PC-3 (cell line): ENCODE measurements around the gene TKFC. TPM values are rescaled to one million over a fixed set of nuclear protein-coding genes. Genes with fewer than 3 reads are reported as not detected.

Source experiments
- ATAC-seq: fragments of 200-7000 bp; cut with Tn5 transposase; 2 replicates; pipeline ENCODE4 v1.9.1; 2020; ENCODE audit warnings: mild to moderate bottlenecking, moderate library complexity
- BruUV-seq: library from RNA; stranded (reverse); fragments of 400-500 nt; replicated peaks from 2 replicates; lab custom pipeline; 2021; lab: Mats Ljungman, UMichigan
- CTCF ChIA-PET: fragments of 300-600 bp; sonication (Branson Sonifier 250); formaldehyde crosslinking; loops from one replicate; lab custom pipeline; 2022; ENCODE audit warnings: antibody characterized with exemption; lab: Charles Lee
- POLR2A ChIA-PET: fragments of 300-600 bp; sonication (Branson Sonifier 250); formaldehyde crosslinking; loops from one replicate; lab custom pipeline; 2022; ENCODE audit warnings: antibody characterized with exemption; ENCODE audit not compliant: unreplicated experiment; lab: Charles Lee
- DNase-seq: peaks from one replicate; pipeline ENCODE4 v3.0.0-alpha.2; 2015
- H2AFZ ChIP-seq: fragments of 300-600 bp; sonication (generic); 2 replicates; pipeline ENCODE4 v1.6.0; 2016; ENCODE audit warnings: antibody characterized with exemption, low read length
- H3F3A ChIP-seq: fragments of 300-600 bp; sonication (generic); one replicate; pipeline ENCODE4 v1.6.0; 2017; ENCODE audit warnings: antibody characterized with exemption, low read length, control low read depth, mild to moderate bottlenecking; ENCODE audit not compliant: unreplicated experiment
- H3K27ac ChIP-seq: fragments of 300-600 bp; sonication (generic); 2 replicates; pipeline ENCODE4 v1.5.1; 2016; ENCODE audit warnings: mild to moderate bottlenecking, low read length
- H3K27me3 ChIP-seq: fragments of 300-600 bp; sonication (generic); 2 replicates; pipeline ENCODE4 v1.6.1; 2016; ENCODE audit warnings: low read length, mixed read lengths
- H3K36me3 ChIP-seq: fragments of 300-600 bp; sonication (generic); 2 replicates; pipeline ENCODE4 v1.6.1; 2016; ENCODE audit warnings: low read depth, mixed run types, low read length, mixed read lengths
- H3K4me1 ChIP-seq: fragments of 300-600 bp; sonication (generic); 2 replicates; pipeline ENCODE4 v1.5.1; 2016; ENCODE audit warnings: low read length; ENCODE audit not compliant: insufficient read depth
- H3K4me2 ChIP-seq: fragments of 300-600 bp; sonication (generic); 2 replicates; pipeline ENCODE4 v1.6.0; 2016; ENCODE audit warnings: low read length
- H3K4me3 ChIP-seq: fragments of 300-600 bp; sonication (generic); 2 replicates; pipeline ENCODE4 v1.5.1; 2016; ENCODE audit warnings: mild to moderate bottlenecking, low read length, mixed read lengths
- H3K79me2 ChIP-seq: fragments of 300-600 bp; sonication (generic); 2 replicates; pipeline ENCODE4 v1.6.1; 2017; ENCODE audit warnings: low read length, mixed read lengths
- H3K9ac ChIP-seq: fragments of 300-600 bp; sonication (generic); 2 replicates; pipeline ENCODE4 v1.6.0; 2016; ENCODE audit warnings: mild to moderate bottlenecking, low read length
- H3K9me2 ChIP-seq: fragments of 300-600 bp; sonication (generic); replicated peaks from 2 replicates; pipeline ENCODE4 v1.6.1; 2016; ENCODE audit warnings: mixed run types, low read length, mixed read lengths
- H3K9me3 ChIP-seq: fragments of 300-600 bp; sonication (generic); 2 replicates; pipeline ENCODE4 v1.6.1; 2016; ENCODE audit warnings: low read length, mixed read lengths
- H4K20me1 ChIP-seq: fragments of 300-600 bp; sonication (generic); 2 replicates; pipeline ENCODE4 v1.6.1; 2016; ENCODE audit warnings: low read length, mixed read lengths
- EZH2 ChIP-seq: fragments of 300-600 bp; sonication (generic); IDR thresholded peaks from one replicate; pipeline ENCODE4 v1.6.1; 2017; ENCODE audit warnings: antibody characterized with exemption, mild to moderate bottlenecking, low read length; ENCODE audit not compliant: unreplicated experiment
- EZH2phosphoT487 ChIP-seq: fragments of 300-600 bp; sonication (generic); IDR thresholded peaks from 2 replicates; pipeline ENCODE4 v1.6.1; 2018; ENCODE audit warnings: mild to moderate bottlenecking, antibody characterized with exemption, low read length, borderline replicate concordance
- intact Hi-C: fragments of 100-400 bp; cut with micrococcal nuclease; formaldehyde crosslinking; loops from 2 replicates; pipeline ENCODE4 v1.9.0; 2023
- total RNA-seq: library from RNA; depleted of rRNA; stranded (reverse); fragments of >200 nt; gene quantifications from 2 replicates; pipeline ENCODE4 v1.2.3, GENCODE V29; 2014
- TF ChIP-seq, protein P1 (sequence below): fragments of 300-600 bp; sonication (generic); conservative IDR thresholded peaks from 2 replicates; pipeline ENCODE4 v1.5.1; 2017; ENCODE audit warnings: antibody characterized with exemption, low read depth, mild to moderate bottlenecking, low read length

Gene TKFC
- total RNA-seq, 1 experiment from 2014 or later = 56.9 TPM

DNA sequence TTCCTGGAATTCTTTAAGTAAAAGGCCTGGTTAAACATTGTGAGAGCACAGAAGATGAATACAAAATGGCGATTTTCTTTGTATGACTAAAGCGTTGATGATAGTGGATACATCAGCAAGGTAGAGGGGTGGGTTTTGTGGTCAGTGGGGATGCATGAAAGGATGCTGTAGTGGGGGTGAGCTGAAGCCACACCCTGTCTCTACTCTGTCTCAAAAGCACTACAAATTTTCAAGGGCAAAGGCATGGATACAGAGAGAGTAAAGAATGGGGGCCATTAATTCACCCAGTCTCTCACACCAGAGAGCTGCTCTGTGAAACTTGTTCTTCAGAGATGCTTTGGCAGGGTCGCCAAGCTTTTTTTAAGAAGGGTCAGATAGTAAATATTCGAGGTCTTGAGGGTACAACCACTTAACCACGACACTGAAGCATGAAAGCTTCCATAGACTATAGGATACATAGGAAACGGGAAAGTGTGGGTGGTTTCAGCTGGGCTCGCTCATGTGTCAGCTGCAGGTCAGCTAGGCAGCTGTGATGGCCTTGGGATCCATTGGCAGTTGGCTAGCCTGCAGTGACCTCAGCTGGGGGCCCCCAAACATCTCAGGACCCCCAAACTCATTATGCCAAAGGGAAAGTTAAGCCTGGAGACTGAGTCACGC is 37.4 kb downstream of the TKFC start:
- TF ChIP-seq, protein P1, sequence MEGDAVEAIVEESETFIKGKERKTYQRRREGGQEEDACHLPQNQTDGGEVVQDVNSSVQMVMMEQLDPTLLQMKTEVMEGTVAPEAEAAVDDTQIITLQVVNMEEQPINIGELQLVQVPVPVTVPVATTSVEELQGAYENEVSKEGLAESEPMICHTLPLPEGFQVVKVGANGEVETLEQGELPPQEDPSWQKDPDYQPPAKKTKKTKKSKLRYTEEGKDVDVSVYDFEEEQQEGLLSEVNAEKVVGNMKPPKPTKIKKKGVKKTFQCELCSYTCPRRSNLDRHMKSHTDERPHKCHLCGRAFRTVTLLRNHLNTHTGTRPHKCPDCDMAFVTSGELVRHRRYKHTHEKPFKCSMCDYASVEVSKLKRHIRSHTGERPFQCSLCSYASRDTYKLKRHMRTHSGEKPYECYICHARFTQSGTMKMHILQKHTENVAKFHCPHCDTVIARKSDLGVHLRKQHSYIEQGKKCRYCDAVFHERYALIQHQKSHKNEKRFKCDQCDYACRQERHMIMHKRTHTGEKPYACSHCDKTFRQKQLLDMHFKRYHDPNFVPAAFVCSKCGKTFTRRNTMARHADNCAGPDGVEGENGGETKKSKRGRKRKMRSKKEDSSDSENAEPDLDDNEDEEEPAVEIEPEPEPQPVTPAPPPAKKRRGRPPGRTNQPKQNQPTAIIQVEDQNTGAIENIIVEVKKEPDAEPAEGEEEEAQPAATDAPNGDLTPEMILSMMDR = no peak
- TF ChIP-seq EZH2 = no peak
- intact Hi-C loops = no loop called here
- Histone ChIP-seq H3K9me2 (no peaks in the 10 kb centered on the region), H3K4me2 (no peak overlapping the region), H3K9me3 (peaks cover 16% of the 10 kb centered on the region), H3K79me2 (no peaks in the 10 kb centered on the region), H3K27me3 (no peaks in the 10 kb centered on the region), H4K20me1 (no peaks in the 10 kb centered on the region), H3K4me1 (no peaks in the 10 kb centered on the region), H3K4me3 (no peak overlapping the region), H3K27ac (no peak overlapping the region), H3K36me3 (peaks cover 67% of the 10 kb centered on the region), H3F3A (no peaks in the 10 kb centered on the region), H2AFZ (no peak overlapping the region), H3K9ac (no peak overlapping the region)
- DNase-seq (no peak), ATAC-seq (no peak; the same call in 1 of the 2 replicates)
- no TSS peak for BruUV-seq
- POLR2A ChIA-PET = no interaction called here
- CTCF ChIA-PET = no interaction called here

DNA sequence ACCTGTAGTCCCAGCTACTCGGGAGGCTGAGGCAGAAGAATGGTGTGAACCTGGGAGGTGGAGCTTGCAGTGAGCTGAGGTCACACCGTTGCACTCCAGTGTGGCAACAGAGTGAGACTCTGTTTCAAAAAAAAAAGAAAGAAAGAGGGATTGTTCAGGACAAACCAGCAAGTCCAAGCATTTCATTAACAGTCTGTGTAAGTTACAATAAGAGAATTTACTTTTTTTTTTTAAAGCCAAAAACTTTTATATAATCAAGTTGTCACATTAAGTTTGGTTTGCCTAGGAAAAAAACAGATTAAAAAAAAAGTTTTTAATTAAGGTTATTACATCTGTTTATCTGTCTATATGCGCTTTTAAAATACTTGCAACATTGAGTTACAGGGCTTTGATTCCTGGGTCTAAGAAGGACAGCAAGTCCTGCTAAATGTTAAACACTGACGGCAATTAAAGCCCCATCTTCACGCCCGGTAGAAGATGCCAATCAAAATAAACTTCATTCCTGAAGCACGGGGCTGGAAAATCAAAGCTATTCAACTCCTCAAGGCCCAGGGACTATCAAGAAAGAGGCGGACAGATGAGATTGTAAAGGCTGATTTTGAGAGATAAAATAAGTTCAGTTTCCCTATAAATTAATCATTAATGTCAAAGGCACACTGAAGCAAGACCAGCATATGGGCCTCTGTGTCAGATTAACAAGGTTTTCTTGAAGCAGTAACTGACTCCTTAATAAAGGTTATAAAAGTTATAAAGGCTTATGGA is 39.8 kb downstream of the TKFC start:
- H3K4me2 ChIP-seq = no peak overlapping the region
- no peaks in the 10 kb centered on the region for H3K4me1 ChIP-seq
- H3K9me3 ChIP-seq = peaks cover 16% of the 10 kb centered on the region
- H3K79me2 ChIP-seq = no peaks in the 10 kb centered on the region
- ATAC-seq = no peak
- H3K36me3 ChIP-seq = peaks cover 45% of the 10 kb centered on the region
- H3K4me3 ChIP-seq = no peak overlapping the region
- H3K27ac ChIP-seq = no peak overlapping the region
- intact Hi-C loops = no loop called here
- H3F3A ChIP-seq = no peaks in the 10 kb centered on the region
- no peaks in the 10 kb centered on the region for H3K27me3 ChIP-seq
- H4K20me1 ChIP-seq = no peaks in the 10 kb centered on the region
- no peak overlapping the region for H3K9ac ChIP-seq
- POLR2A ChIA-PET = no interaction called here
- no peak overlapping the region for H2AFZ ChIP-seq
- no peak for DNase-seq
- no TSS peak for BruUV-seq
- no peaks in the 10 kb centered on the region for H3K9me2 ChIP-seq
- no peak for TF ChIP-seq EZH2phosphoT487
- CTCF ChIA-PET = no interaction called here

DNA sequence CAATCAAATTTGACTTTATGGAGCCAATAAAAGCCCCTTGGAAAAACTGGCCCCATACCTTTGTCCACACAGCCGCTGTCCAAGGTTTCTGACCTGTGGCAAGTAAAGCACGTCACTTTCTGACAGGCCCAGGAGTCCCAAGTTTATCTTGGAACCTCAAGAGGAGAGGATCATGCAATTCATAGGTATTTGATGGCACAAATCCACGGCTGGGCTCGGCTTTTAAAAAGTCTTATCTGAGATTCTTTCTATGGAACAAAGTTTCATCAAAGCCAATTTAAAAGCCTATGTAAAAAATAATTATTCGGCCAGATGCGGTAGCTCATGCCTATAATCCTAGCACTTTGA is 42.7 kb downstream of the TKFC start:
- ATAC-seq (no peak; the same call in 1 of the 2 replicates), DNase-seq (no peak)
- Histone ChIP-seq H3K27ac (no peak overlapping the region), H3K9me3 (peaks cover 16% of the 10 kb centered on the region), H3F3A (no peaks in the 10 kb centered on the region), H3K4me2 (no peak overlapping the region), H3K9ac (no peak overlapping the region), H2AFZ (no peak overlapping the region), H3K79me2 (no peaks in the 10 kb centered on the region), H3K9me2 (no peaks in the 10 kb centered on the region), H3K36me3 (peaks cover 19% of the 10 kb centered on the region), H3K27me3 (no peaks in the 10 kb centered on the region), H3K4me1 (peaks cover 13% of the 10 kb centered on the region), H4K20me1 (no peaks in the 10 kb centered on the region), H3K4me3 (no peak overlapping the region)
- no TSS peak for BruUV-seq
- intact Hi-C loops = no loop called here
- TF ChIP-seq EZH2 (no peak), EZH2phosphoT487 (no peak)
- TF ChIP-seq, protein P1 = no peak
- ChIA-PET POLR2A (no interaction called here), CTCF (no interaction called here)
